Measurements from ENCODE around the gene TGM2.
"Not testable (repeated sequence)": the region's sequence is repeated elsewhere in the genome, so short reads cannot be mapped to it uniquely, and the experiment has no call there.

Gene TGM2

DNA sequence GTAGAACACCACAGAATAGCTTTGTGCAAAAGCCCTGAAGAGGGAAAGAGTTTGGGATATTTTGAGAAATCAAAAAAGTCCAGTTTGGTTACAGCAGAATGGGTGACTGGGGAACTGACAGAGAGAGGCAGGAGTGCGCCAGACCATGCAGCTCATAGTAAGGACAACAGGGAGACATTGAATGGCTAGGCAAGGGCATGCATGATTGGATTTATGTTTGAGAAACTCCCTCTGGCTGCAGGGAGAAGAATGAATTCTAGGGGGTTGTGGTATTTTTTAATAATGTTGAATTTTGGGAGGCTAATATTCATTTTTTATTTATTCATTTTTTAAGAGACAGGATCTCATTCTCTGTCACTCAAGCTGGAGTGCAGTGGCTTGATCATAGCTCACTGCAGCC is 49.9 kb downstream of the TGM2 start:
- no peak for DNase-seq (ENCODE audit: low spot score)

DNA sequence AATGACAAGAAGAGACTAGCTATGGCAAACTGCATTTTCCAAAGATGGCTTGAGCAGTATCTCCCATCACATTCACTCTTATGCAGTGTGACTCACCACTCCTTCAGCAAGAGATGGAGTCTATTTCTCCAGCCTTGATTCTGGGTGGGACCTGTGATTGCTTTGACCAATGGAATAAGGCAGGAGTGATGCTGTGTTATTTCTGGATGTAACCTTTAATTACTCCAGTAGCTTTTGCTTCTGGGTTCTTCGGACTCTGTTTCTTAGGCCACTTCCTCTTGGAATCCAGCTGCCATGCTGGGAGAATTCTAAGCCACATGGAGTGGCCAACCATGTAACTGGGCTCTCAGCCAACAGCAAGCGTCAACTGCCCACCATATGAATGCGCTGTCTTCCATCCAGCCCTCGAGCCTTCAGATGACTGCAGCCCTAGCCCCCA is 50.7 kb downstream of the TGM2 start:
- DNase-seq (ENCODE audit: low spot score) = no peak

GRCh38 chr20:38113401-38114325 is 51.4 kb downstream of the TGM2 start:
- peak; percentile 71 for DNase-seq (ENCODE audit: low spot score)

GRCh38 chr20:38112930-38113294 is 52.2 kb downstream of the TGM2 start:
- no peak for DNase-seq (ENCODE audit: low spot score)

GRCh38 chr20:38112261-38112929 is 52.7 kb downstream of the TGM2 start:
- DNase-seq (ENCODE audit: low spot score) = no peak

DNA sequence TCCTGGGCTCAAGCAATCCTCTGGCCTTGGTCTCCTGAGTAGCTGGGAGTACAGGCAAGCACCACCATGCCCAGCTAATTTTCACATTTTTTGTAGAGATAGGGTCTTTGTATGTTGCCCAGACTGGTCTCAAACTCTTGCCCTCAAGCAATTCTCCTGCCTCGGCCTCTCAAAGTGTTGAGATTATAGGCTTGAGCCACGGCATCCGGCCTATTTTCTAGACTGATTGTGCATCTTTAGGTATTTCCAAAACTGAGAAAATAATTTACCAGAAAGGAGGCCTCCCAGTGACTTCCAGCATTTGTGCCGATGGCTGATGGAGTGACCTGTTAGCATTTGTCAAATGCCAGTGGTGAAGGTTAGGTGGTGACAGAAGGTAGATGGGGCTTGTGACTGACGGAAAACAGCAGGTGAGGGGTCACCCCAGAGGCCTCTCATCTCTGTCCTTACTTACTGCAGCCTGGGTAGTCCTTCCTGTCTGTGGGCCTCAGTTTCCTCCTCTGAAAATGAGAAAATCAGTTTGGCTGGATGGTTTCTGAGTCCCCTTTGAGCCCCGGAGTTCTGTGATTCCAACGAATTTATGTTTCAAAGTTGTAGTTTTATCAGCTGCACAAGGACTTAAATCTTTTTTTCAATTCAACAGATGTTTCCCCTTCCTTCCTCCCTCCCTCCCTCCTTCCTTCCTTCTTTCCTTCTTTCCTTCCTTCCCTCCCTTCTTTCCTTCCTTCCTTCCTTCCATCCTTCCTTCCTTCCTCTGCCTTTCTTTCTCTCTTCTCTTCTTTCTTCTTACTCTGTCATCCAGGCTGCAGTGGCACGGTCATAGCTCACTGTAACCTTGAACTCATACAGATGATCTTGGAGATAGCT is 53.5 kb downstream of the TGM2 start:
- DNase-seq (ENCODE audit: low spot score) = no peak

GRCh38 chr20:38110525-38111178 is 54.4 kb downstream of the TGM2 start:
- no peak for DNase-seq (ENCODE audit: low spot score)

DNA sequence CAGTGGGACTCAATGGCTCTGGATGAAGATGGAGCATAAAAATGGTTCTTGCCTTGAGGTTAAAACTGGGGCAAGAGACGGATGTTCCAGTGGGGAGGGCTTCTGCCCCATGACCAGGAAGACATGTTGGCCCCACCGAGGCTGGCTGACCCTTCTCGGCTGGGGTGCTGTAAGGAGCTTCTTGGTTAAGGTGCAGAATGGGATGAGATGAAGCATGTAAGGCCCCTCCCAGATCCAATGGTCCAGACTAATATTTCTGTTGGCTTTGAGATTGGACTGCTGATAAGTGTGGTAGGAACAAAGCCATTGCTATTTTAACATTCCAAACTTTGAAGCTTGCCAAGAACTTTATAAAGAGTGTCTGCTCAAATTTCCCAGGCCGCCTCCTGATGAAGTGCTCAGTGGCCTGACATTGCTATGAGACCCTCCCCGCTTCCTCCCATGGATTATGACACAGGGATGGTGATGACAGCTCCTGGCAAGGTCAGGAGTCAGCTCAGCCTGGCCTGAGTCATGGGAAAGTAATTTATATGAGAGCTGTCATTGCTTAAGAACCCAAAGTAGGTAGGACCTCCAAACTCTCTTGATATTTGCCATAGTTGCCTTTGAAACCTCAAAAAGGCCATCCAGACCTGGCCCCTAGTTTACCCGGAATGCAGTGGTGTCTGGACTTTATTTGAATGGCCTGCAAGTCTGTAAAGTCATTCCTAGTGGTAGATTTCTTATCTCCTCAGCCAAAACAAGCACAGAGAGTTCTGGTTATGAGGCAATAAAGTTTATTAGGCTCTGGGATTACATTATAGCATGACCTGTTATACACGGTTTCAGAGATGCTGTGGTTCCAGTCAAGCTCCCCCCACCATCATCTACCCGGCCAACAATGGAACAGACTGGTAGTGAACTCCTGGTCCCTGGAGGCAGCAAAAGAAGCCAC is 55.2 kb downstream of the TGM2 start:
- DNase-seq (ENCODE audit: low spot score) = no peak

DNA sequence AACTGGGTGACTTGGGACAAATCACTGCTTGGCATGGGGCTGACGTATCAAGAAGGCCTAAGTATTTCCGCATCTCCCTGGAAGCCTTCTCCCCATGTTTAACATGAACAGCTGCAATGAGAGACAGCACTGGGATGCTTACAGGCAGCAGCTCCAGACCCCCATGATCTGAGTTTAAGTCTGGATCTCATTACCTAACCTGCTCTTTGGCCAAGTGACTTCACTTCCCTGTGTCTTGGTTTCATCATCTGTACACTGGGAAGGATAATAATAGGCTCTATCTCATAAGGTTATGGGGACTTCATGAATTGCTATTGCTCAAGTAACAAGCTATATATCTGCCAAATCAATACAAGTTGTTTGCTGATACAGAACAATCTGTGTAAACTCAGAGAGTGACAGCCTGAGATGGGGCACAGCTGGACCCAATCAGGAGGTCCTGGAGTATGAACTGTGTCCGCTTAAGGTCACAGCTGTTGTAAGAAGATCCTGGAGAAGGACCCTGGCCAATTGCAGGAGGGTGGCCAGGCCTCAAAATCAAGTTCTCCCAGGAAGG is 56.0 kb downstream of the TGM2 start:
- no peak for DNase-seq (ENCODE audit: low spot score)

DNA sequence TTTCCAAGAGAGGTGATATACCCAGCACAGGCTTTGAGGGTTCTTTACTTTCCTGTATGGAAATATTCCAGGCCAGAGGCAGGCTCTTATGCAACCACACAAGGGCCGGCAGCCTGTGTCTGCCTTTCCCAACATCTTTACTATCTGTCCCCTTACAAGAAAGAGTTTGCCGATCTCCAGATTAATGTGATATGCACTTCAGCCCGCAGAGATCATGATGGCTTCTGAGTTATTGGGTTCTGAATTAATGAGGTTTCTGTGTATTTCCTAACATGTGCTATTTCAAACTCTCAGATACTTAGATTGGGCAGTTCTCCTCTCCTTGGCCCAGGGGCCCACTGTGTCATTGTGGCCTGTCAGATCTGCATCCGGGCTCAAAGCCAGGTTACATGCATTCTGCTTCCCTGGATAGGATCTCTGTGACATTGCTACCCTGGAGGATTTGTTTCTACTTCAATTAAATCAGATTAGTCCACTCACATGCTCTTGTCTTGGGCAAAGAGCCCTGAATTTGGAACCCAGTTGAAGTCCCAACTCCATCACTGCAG is 56.6 kb downstream of the TGM2 start:
- DNase-seq (ENCODE audit: low spot score) = no peak

GRCh38 chr20:38107916-38108315 is 57.2 kb downstream of the TGM2 start:
- DNase-seq (ENCODE audit: low spot score) = not testable (repeated sequence)

DNA sequence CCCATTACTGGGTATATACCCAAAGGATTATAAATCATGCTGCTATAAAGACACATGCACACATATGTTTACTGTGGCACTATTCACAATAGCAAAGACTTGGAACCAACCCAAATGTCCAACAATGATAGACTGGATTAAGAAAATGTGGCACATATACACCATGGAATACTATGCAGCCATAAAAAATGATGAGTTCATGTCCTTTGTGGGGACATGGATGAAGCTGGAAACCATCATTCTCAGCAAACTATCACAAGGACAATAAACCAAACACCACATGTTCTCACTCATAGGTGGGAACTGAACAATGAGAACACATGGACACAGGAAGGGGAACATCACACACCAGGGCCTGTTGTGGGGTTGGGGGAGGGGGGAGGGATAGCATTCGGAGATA is 57.7 kb downstream of the TGM2 start:
- DNase-seq (ENCODE audit: low spot score) = not testable (repeated sequence)

- DNase-seq (ENCODE audit: low spot score) = no peak
Observed at GRCh38 chr20:38106461-38106860, 58.6 kb downstream of the TGM2 start.

DNA sequence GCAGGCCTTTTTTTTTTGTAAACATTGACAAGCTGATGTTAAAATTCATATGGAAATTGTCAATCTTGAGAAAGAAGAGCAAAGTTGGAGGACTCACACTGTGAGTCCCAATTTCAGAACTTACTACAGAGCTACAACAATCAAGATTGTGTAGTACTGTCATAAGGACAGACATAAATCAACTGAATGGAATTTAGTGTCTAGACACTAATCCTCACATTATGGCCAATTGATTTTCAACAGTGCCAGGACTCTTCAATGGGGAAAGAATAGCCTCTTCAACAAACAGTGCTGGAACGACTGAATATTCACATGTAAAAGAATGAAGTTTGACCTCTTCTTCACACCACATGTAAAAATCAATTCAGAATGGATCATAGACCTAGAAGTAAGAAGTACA is 60.8 kb downstream of the TGM2 start:
- no peak for DNase-seq (ENCODE audit: low spot score)

DNA sequence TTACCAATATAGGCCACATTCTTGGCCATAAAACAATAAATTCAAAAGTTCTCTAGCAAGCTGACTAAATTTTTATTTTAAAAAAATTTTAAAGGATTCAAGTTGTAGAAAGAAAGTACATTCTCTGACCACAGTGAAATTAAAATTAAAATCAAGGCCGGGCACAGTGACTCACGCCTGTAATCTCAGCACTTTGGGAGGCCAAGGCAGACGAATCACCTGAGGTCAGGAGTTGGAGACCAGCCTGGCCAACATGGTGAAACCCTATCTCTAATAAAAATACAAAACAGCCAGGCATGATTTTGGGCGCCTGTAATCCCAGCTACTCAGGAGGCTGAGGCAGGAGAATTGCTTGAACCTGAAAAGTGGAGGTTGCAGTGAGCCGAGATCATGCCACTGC is 62.9 kb downstream of the TGM2 start:
- DNase-seq (ENCODE audit: low spot score) = not testable (repeated sequence)

DNA sequence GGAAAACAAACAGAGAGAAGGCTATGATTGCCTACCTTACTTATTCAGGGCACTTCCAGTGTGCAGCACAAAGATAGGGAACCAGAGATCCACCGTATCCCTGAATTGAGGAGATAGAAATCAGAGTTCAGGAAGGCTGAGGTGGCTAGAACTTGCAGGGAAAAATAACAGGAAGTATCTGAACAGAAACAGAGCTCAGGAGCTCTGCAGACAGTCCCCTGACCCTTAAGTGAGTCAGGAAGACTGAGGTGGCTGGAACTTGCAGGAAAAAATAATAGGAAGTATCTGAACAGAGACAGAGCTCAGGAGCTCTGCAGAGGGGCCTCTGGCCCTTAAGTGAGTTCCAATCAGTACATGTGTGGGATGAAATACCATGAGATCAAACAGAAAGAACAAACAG is 66.1 kb downstream of the TGM2 start:
- no peak for DNase-seq (ENCODE audit: low spot score)

DNA sequence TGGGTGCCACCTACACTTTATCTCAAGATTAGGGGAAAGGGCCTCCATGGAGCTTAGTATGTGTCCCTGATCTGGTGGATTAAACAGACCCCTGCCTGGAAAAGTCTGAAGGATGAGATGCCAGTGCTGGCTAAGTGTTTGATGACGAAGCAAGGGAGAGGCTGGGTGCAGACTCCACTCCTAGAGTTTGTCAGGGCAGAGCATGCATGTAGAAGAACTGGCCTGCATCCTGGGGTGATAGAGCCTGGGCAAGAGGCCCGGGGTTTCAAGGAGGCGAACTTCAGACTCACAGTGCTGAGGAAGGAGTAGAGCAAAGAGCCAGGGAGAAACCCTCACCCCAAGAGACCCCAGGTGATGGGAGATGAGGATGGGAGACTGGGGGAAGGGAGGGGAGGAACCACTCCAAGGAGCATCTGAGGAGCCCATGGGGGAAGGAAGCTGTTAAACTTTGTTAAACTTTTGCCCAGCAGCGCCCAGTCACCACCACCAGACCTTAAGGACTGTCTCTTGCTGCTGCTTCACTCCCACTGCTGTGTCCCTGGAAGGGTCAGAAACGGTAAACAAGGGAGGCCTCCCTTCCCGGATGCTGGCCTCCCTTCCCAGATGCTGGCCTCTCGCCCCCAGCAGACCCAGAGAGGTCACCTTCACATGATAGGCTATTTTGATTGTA is 69.9 kb downstream of the TGM2 start:
- DNase-seq (ENCODE audit: low spot score) = no peak

DNA sequence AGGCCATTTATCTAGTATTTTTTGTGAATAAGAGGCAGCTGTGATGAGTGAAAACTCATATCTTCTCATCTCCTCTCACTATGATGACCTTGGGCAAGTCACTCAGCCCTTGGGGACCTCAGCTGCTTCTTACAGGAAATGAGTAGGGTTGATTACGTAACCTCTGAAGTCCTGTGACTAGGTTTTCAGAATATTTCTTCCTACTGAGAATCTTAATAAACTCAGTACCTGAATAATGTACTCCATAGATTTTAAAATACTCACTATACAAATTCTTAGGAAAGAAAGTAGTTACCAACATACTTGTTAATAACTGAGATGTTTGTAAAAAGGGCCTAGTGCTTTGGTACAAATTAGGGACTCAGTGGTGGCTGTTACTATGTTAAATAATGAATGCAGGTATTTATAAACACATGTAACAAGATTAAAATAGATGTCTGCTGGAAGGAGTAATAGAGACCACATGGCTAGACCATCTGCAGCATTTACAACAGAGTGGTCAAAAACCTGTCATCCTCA is 70.6 kb downstream of the TGM2 start:
- DNase-seq (ENCODE audit: low spot score) = no peak

DNA sequence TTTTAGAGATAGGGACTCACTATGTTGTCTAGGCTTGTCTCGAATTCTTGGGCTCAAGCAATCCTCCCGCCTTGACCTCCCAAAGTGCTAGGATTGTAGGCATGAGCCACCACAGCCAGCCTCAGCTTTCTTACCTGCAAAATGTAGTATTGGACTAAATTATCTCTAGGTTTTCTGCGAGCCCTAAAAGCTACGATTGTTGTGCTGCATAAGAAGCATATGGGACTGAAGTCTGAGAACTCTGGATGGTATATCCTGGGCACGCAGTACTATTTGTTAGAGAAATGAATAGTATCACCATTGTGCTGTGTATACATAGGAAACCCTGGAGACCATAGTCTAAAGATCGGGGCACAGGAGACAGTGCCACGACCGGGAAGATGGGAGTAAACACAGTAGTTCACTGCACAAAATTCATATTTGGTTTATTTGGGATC is 71.4 kb downstream of the TGM2 start:
- no peak for DNase-seq (ENCODE audit: low spot score)

Measured in iPS-NIHi11 (cell line).